HepG2 (cell line): ENCODE results near the gene SLC26A9. TPM values are rescaled to one million over a fixed set of nuclear protein-coding genes. Genes with fewer than 3 reads are reported as not detected.

Experiments used
- ATAC-seq: fragments of 200-7000 bp; cut with Tn5 transposase; 3 replicates; pipeline ENCODE4 v1.9.1; 2020; ENCODE audit warnings: mild to moderate bottlenecking, moderate library complexity
- BruUV-seq: library from RNA; stranded (reverse); fragments of 400-500 nt; replicated peaks from 2 replicates; lab custom pipeline; 2021; lab: Mats Ljungman, UMichigan
- CTCF ChIA-PET: fragments of 300-600 bp; formaldehyde crosslinking; extraction: SDS; loops from one replicate; lab custom pipeline; 2021; ENCODE audit warnings: low total read pairs, inconsistent platforms, low intra/inter-chr PET ratio; lab: Yijun Ruan, JAX
- POLR2A ChIA-PET: fragments of 350-600 bp; sonication (Branson Sonifier 250); formaldehyde crosslinking; loops from one replicate; lab custom pipeline; 2020; ENCODE audit warnings: antibody characterized with exemption, inconsistent platforms; lab: Yijun Ruan, JAX
- DNase-seq: peaks from one replicate; pipeline ENCODE4 v3.0.0-alpha.2; 2015; ENCODE audit warnings: low spot score
- FAIRE-seq: peaks from 3 replicates; lab custom pipeline; 2011; peaks lifted over from hg19 to GRCh38; lab: Jason Lieb, UNC
- H2AFZ ChIP-seq: one replicate; pipeline ENCODE4 v1.6.1; 2011; ENCODE audit warnings: low read length, inconsistent platforms
- H3K27ac ChIP-seq: fragments of 300-600 bp; 3 replicates; pipeline ENCODE4 v1.8.0; 2011; ENCODE audit warnings: mixed run types, mild to moderate bottlenecking, mixed read lengths, low read length, inconsistent platforms; ENCODE audit not compliant: insufficient read depth; ENCODE audit errors: extremely low read length
- H3K27me3 ChIP-seq, 2 experiments: fragments of 200-600 bp in 1 of 2; 2 replicates in 1 of 2; 3 replicates in 1 of 2; pipeline versions ENCODE4 v1.6.0 to v1.8.0; 2011; ENCODE audit warnings: low read length in 2 of 2, mild to moderate bottlenecking in 2 of 2, moderate library complexity in 2 of 2, inconsistent platforms in 1 of 2; ENCODE audit not compliant: insufficient read depth in 2 of 2, control insufficient read depth in 1 of 2
- H3K36me3 ChIP-seq, 2 experiments: fragments of 200-600 bp in 1 of 2; replicated peaks in 1 of 2; 2 replicates in 1 of 2; 3 replicates in 1 of 2; pipeline versions ENCODE4 v1.5.1 to v1.8.0; 2011; ENCODE audit warnings: low read length in 2 of 2, inconsistent platforms in 1 of 2; ENCODE audit not compliant: insufficient read depth in 2 of 2, control insufficient read depth in 1 of 2
- H3K4me1 ChIP-seq: 2 replicates; pipeline ENCODE4 v1.5.1; 2012; ENCODE audit warnings: low read length, inconsistent platforms; ENCODE audit not compliant: insufficient read depth
- H3K4me2 ChIP-seq: 2 replicates; pipeline ENCODE4 v1.6.0; 2011; ENCODE audit warnings: low read depth, low read length, inconsistent platforms
- H3K4me3 ChIP-seq, 3 experiments: fragments of 200-600 bp in 1 of 3; sonication (generic), shearing (Covaris generic) in 1 of 3; replicated peaks in 1 of 3; 2 replicates each; pipeline ENCODE4 v1.5.1; 2011 to 2016; ENCODE audit warnings: low read length in 3 of 3, inconsistent platforms in 2 of 3, low read depth in 2 of 3, mild to moderate bottlenecking in 2 of 3, control low read depth in 1 of 3, mixed read lengths in 1 of 3; ENCODE audit not compliant: insufficient read depth in 1 of 3
- H3K79me2 ChIP-seq: one replicate; pipeline ENCODE4 v1.6.1; 2011; ENCODE audit warnings: low read length, inconsistent platforms; ENCODE audit not compliant: insufficient read depth
- H3K9ac ChIP-seq: 2 replicates; pipeline ENCODE4 v1.6.0; 2011; ENCODE audit warnings: mild to moderate bottlenecking, low read depth, low read length, inconsistent platforms; ENCODE audit not compliant: insufficient read depth
- H3K9me3 ChIP-seq: 2 replicates; pipeline ENCODE4 v1.5.1; 2012; ENCODE audit warnings: mild to moderate bottlenecking, low read length
- H4K20me1 ChIP-seq: 2 replicates; pipeline ENCODE4 v1.6.0; 2011; ENCODE audit warnings: inconsistent platforms, mild to moderate bottlenecking, low read length, moderate library complexity; ENCODE audit not compliant: insufficient read depth
- ATRX ChIP-seq: sonication (generic); formaldehyde crosslinking; IDR thresholded peaks from 2 replicates; pipeline ENCODE4 v1.4.0; 2020; ENCODE audit warnings: missing genetic modification reagents, borderline replicate concordance
- KLF6 ChIP-seq: IDR thresholded peaks from 2 replicates; pipeline ENCODE4 v1.8.0; 2016; ENCODE audit warnings: missing biosample characterization, missing genetic modification reagents
- RFX1 ChIP-seq: fragments of 450-650 bp; IDR thresholded peaks from 2 replicates; pipeline ENCODE4 v1.6.1; 2017
- SRSF9 ChIP-seq: fragments of 200-400 bp; formaldehyde crosslinking; IDR thresholded peaks from 2 replicates; pipeline ENCODE4 v1.6.1; 2018; ENCODE audit warnings: borderline replicate concordance, mild to moderate bottlenecking, low read depth, low read length; ENCODE audit not compliant: insufficient read depth, poor library complexity, severe bottlenecking
- TBX2 ChIP-seq: sonication (generic); formaldehyde crosslinking; IDR thresholded peaks from 2 replicates; pipeline ENCODE4 v1.5.0; 2020; ENCODE audit warnings: missing genetic modification reagents, mild to moderate bottlenecking, borderline replicate concordance
- ZKSCAN8 ChIP-seq: IDR thresholded peaks from 2 replicates; pipeline ENCODE4 v1.6.1; 2016; ENCODE audit warnings: borderline replicate concordance, missing genetic modification reagents, missing compliant biosample characterization
- ZNF180 ChIP-seq: sonication (generic); formaldehyde crosslinking; IDR thresholded peaks from 2 replicates; pipeline ENCODE4 v1.4.0; 2020; ENCODE audit warnings: low read depth, missing genetic modification reagents, borderline replicate concordance
- ZNF496 ChIP-seq: sonication (generic); formaldehyde crosslinking; IDR thresholded peaks from 2 replicates; pipeline ENCODE4 v1.8.1; 2023; ENCODE audit warnings: mild to moderate bottlenecking, moderate library complexity, missing genetic modification reagents; ENCODE audit not compliant: insufficient replicate concordance
- ZNF530 ChIP-seq: sonication (generic); formaldehyde crosslinking; IDR thresholded peaks from 2 replicates; pipeline ENCODE4 v1.5.0; 2020; ENCODE audit warnings: low read depth, mild to moderate bottlenecking, missing genetic modification reagents
- ZNF572 ChIP-seq: sonication (generic); formaldehyde crosslinking; IDR thresholded peaks from 2 replicates; pipeline ENCODE4 v1.5.1; 2020; ENCODE audit warnings: mild to moderate bottlenecking, missing genetic modification reagents
- ZNF605 ChIP-seq: sonication (generic); formaldehyde crosslinking; IDR thresholded peaks from 2 replicates; pipeline ENCODE4 v1.8.0; 2022; ENCODE audit warnings: mild to moderate bottlenecking, missing genetic modification reagents
- WGBS: methylation state at CpG from one replicate; pipeline ENCODE4 v1.1.6; 2017; ENCODE audit warnings: low lambda C conversion rate; 5-methylcytosine and 5-hydroxymethylcytosine counted together
- in situ Hi-C: cut with HindIII; loops from 2 replicates; pipeline ENCODE4 v1.10.0; 2017; ENCODE audit warnings: low pct_unique_long_range_greater_than_20kb; ENCODE audit not compliant: extremely low pct_ligation_motif_present
- intact Hi-C: fragments of 100-400 bp; cut with micrococcal nuclease; formaldehyde crosslinking; loops from one replicate; pipeline ENCODE4 v1.10.0; 2022; ENCODE audit not compliant: unreplicated experiment
- polyA plus RNA-seq, 8 experiments: library from polyadenylated mRNA; depleted of rRNA in 3 of 8; stranded (reverse) in 7 of 8; unstranded in 1 of 8; fragments of >200 nt; fragmentation: Illumina TruSeq in 4 of 8; extraction: Trizol in 4 of 8; gene quantifications; 2 replicates each; pipeline versions ENCODE4 v1.2.1 to v1.2.3, GENCODE V29; 2011 to 2016; ENCODE audit warnings: low read depth in 4 of 8, missing spikeins in 1 of 8, mixed read lengths in 1 of 8; ENCODE audit not compliant: insufficient read depth in 1 of 8
- total RNA-seq, 5 experiments: library from RNA; depleted of rRNA; stranded (reverse); fragments of >200 nt; fragmentation: Illumina TruSeq; extraction: Trizol; gene quantifications; 2 replicates each; pipeline ENCODE4 v1.2.3, GENCODE V29; 2016; ENCODE audit warnings: low read depth in 1 of 5
- TF ChIP-seq, protein P1 (sequence below): sonication (generic); formaldehyde crosslinking; IDR thresholded peaks from 2 replicates; pipeline ENCODE4 v1.5.0; 2020; ENCODE audit warnings: missing genetic modification reagents, mild to moderate bottlenecking, borderline replicate concordance
- TF ChIP-seq, protein P2 (sequence below): sonication (generic); formaldehyde crosslinking; IDR thresholded peaks from 2 replicates; pipeline ENCODE4 v1.4.0; 2020; ENCODE audit warnings: missing genetic modification reagents

The SLC26A9 gene
- total and polyA plus RNA-seq, 2 of the 13 experiments (the other 11 are each of a cell fraction or from before 2014, with no cell fraction given) = 0.11 to 0.15 TPM

GRCh38 chr1:205947024-205947423, 3.8 kb upstream of the SLC26A9 start:
- Histone ChIP-seq H3K36me3 (no peaks in the 10 kb centered on the region), H3K4me1 (peaks cover 12% of the 10 kb centered on the region), H4K20me1 (no peaks in the 10 kb centered on the region), H3K9me3 (no peaks in the 10 kb centered on the region), H2AFZ (no peak overlapping the region), H3K9ac (no peak overlapping the region), H3K4me3 (no peak overlapping the region), H3K27me3 (peaks cover 6 to 58% of the 10 kb centered on the region in 2 experiments; a peak in 4 of 5 replicates), H3K79me2 (no peaks in the 10 kb centered on the region), H3K27ac (no peak overlapping the region), H3K4me2 (no peak overlapping the region)
- ATAC-seq (no peak), FAIRE-seq (no peak), DNase-seq (no peak)
- ChIA-PET POLR2A (no interaction called here), CTCF (no interaction called here)
- in situ Hi-C loops = no loop called here
- TF ChIP-seq ZNF496 (CRISPR knock-in tag) = no peak
- TF ChIP-seq, protein P1, sequence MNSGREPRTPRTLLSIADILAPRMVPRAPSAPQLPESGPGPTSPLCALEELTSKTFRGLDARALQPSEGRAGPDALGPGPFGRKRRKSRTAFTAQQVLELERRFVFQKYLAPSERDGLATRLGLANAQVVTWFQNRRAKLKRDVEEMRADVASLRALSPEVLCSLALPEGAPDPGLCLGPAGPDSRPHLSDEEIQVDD (CRISPR knock-in tag) = no peak
- no peak for TF ChIP-seq KLF6 (CRISPR knock-in tag)
- TF ChIP-seq RFX1 = no peak
- no peak for TF ChIP-seq SRSF9
- no peak for TF ChIP-seq TBX2 (CRISPR knock-in tag)
- TF ChIP-seq ZNF530 (CRISPR knock-in tag) = no peak
- no peak for TF ChIP-seq ZNF605 (CRISPR knock-in tag)
- TF ChIP-seq, protein P2, sequence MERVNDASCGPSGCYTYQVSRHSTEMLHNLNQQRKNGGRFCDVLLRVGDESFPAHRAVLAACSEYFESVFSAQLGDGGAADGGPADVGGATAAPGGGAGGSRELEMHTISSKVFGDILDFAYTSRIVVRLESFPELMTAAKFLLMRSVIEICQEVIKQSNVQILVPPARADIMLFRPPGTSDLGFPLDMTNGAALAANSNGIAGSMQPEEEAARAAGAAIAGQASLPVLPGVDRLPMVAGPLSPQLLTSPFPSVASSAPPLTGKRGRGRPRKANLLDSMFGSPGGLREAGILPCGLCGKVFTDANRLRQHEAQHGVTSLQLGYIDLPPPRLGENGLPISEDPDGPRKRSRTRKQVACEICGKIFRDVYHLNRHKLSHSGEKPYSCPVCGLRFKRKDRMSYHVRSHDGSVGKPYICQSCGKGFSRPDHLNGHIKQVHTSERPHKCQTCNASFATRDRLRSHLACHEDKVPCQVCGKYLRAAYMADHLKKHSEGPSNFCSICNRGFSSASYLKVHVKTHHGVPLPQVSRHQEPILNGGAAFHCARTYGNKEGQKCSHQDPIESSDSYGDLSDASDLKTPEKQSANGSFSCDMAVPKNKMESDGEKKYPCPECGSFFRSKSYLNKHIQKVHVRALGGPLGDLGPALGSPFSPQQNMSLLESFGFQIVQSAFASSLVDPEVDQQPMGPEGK (CRISPR knock-in tag) = no peak
- no peak for TF ChIP-seq ZNF572 (CRISPR knock-in tag)
- TF ChIP-seq ATRX = no peak
- TF ChIP-seq ZKSCAN8 (CRISPR knock-in tag) = no peak
- no peak for TF ChIP-seq ZNF180
- WGBS = 54% methylated on average over 4 of the region's 4 CpGs
- intact Hi-C loops = no loop called here
- no TSS peak for BruUV-seq
